Breast epithelium (tissue), 4 donors: ENCODE data around the gene PRSS48. TPM values are rescaled to one million over a fixed set of nuclear protein-coding genes. Genes with fewer than 3 reads are reported as not detected.
A peak's percentile ranks its signal among the peaks of the same experiment; 100 is the strongest.

ENCODE experiments used
- DNase-seq, 2 donors: peaks; one replicate each; pipeline ENCODE4 v3.0.0-alpha.2; 2019; ENCODE audit warnings: low spot score in 2 of 2
- H3K27ac ChIP-seq, 2 donors: fragments of 200-600 bp; sonication (generic) in 1 of 2; one replicate each; pipeline ENCODE4 v1.5.1; 2016 to 2019; ENCODE audit warnings: mild to moderate bottlenecking in 1 of 2
- H3K27me3 ChIP-seq, 2 donors: fragments of 200-600 bp; sonication (generic) in 1 of 2; one replicate each; pipeline versions ENCODE4 v1.5.1 to v1.6.0; 2017 to 2019; ENCODE audit warnings: control low read depth in 1 of 2, mild to moderate bottlenecking in 1 of 2
- H3K36me3 ChIP-seq: fragments of 200-600 bp; one replicate; pipeline ENCODE4 v1.5.1; 2019
- H3K4me1 ChIP-seq, 2 donors: fragments of 200-600 bp; sonication (generic); one replicate each; pipeline ENCODE4 v1.5.1; 2016 to 2019; ENCODE audit warnings: control low read depth in 1 of 2
- H3K4me3 ChIP-seq, 3 donors: fragments of 200-600 bp; sonication (generic); 1 replicate in 2 of 3; 2 replicates in 1 of 3; pipeline ENCODE4 v1.5.1; 2016 to 2019; ENCODE audit warnings: mild to moderate bottlenecking in 3 of 3, moderate library complexity in 2 of 3
- H3K9me3 ChIP-seq, 2 donors: fragments of 200-600 bp; sonication (generic) in 1 of 2; one replicate each; pipeline ENCODE4 v1.5.1; 2016 to 2019; ENCODE audit warnings: control low read depth in 1 of 2
- CTCF ChIP-seq, 3 donors: fragments of 450-650 bp; IDR thresholded peaks; one replicate each; pipeline ENCODE4 v1.5.1; 2016 to 2017; ENCODE audit warnings: antibody characterized with exemption in 3 of 3, mild to moderate bottlenecking in 3 of 3, moderate library complexity in 3 of 3
- POLR2A ChIP-seq: fragments of 450-650 bp; IDR thresholded peaks from one replicate; pipeline ENCODE4 v1.6.1; 2016; ENCODE audit warnings: antibody characterized with exemption, mild to moderate bottlenecking, moderate library complexity
- POLR2AphosphoS5 ChIP-seq, 3 donors: sonication (generic); formaldehyde crosslinking; IDR thresholded peaks; one replicate each; pipeline ENCODE4 v1.6.1; 2017; ENCODE audit warnings: antibody characterized with exemption in 3 of 3
- intact Hi-C: fragments of 100-400 bp; cut with DNase I; formaldehyde crosslinking; loops from one replicate; pipeline ENCODE4 v1.15.1; 2023; ENCODE audit warnings: low total_unique reads
- total RNA-seq, 3 donors: library from RNA; depleted of rRNA; stranded (reverse); fragments of >200 nt; gene quantifications; one replicate each; pipeline ENCODE4 v1.1.0, GENCODE V29; 2016

The PRSS48 gene, protein sequence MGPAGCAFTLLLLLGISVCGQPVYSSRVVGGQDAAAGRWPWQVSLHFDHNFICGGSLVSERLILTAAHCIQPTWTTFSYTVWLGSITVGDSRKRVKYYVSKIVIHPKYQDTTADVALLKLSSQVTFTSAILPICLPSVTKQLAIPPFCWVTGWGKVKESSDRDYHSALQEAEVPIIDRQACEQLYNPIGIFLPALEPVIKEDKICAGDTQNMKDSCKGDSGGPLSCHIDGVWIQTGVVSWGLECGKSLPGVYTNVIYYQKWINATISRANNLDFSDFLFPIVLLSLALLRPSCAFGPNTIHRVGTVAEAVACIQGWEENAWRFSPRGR
- not detected for total RNA-seq

DNA sequence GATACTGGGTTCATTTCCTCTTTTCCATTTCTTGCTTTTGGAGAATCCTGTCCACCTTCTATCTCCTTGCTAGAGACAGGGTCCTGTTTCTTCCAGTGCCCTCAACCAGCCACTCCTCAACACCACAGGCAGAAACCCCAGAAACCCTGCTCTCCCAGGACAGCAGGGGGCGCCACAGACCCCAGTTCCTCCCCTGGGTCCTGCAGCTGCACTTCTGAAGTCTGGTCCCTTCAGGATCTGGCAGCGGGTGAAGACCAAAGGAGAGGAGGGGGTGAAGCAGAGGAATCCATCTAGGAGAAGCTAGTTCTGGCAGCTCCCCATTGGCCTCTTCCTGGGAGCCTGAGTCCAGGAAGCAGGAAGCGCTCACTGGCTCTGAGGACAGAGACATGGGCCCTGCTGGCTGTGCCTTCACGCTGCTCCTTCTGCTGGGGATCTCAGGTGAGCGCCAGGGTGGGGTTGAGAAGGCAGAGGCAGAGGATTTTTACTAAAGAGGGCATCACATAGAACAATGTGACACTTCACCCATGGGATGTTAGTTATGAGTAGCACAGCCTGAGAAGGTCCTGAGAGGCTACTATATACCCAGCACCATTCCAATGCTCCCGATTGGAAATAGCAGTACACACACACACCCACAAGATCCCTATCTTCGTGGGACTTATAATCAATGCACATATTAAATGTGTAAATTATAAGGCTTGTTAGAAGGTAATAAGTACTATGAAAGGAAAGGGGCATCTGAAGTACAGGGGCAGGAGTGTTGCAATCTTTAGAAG is at the start of gene PRSS48:
Gene PRSS48, plus strand, starts transcription at position 375 of the 776 bp plus-strand sequence. Its CDS starts 12 bp downstream, at position 387.
- no peak for TF ChIP-seq POLR2AphosphoS5 (IDR thresholded peaks at IDR 0.05)
- no peak for TF ChIP-seq POLR2A
- peak in 2 of 3 donors; percentile 27 to 43 for TF ChIP-seq CTCF (IDR thresholded peaks at IDR 0.05)
- DNase-seq = no peak
- Histone ChIP-seq H3K27me3 (no peaks in the 10 kb centered on the region), H3K9me3 (no peaks in the 10 kb centered on the region), H3K27ac (no peak within 1 kb of the TSS), H3K36me3 (no peaks in the 10 kb centered on the region), H3K4me1 (no peaks in the 10 kb centered on the region), H3K4me3 (no peak within 1 kb of the TSS)
- intact Hi-C loops = no loop called here

DNA sequence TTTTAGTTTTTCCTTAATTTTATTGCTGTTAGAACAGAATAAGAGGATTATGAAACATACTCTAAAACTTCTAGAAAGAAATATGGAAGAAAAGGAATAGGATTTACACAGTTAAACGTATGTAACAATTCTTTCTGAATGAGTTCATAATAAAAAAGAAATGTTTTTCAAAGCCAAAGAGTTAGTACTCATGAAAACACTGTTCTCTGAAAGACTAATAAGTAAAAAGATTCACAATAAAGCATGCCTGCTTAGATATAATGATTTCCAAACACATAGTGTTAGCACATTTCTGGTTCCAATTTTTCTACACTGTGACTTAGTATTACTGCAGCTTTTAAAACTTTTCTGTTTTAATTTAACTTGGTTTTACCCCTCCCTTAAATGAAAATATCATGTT is 49.8 kb upstream of the PRSS48 start:
- DNase-seq = no peak
- no peaks in the 10 kb centered on the region for H3K27me3 ChIP-seq
- TF ChIP-seq POLR2AphosphoS5 (IDR thresholded peaks at IDR 0.05) = no peak
- TF ChIP-seq CTCF (IDR thresholded peaks at IDR 0.05) = no peak
- TF ChIP-seq POLR2A = no peak
- no peaks in the 10 kb centered on the region for H3K9me3 ChIP-seq
- peak overlapping the region; percentile 43 to 58 (median 52) for H3K4me3 ChIP-seq
- no peaks in the 10 kb centered on the region for H3K36me3 ChIP-seq
- intact Hi-C loops = no loop called here
- no peaks in the 10 kb centered on the region for H3K4me1 ChIP-seq
- H3K27ac ChIP-seq = peak overlapping the region; percentile 77 to 90

DNA sequence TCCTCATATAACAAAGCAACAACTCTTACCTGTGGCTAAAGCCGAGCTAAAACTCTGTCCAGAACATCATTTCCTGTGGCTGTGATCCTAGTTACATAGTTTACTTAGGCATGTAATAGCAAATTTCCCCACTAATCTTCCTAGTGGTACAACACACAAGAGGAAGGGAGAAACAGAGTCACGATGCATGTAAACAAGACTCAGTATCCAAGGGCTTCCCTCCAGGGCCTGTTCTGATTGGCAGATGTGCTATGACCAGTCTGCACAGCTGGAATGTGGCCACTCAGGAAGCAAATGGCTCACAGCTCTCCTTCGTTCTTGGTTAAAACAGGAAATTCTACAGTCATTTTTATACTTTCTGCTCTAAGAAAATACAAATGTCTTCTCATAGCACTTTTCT is 49.2 kb upstream of the PRSS48 start:
- Histone ChIP-seq H3K27me3 (no peaks in the 10 kb centered on the region), H3K4me3 (peak overlapping the region; percentile 43 to 58 (median 52)), H3K27ac (peak overlapping the region; percentile 77 to 90), H3K9me3 (no peaks in the 10 kb centered on the region), H3K36me3 (no peaks in the 10 kb centered on the region), H3K4me1 (no peaks in the 10 kb centered on the region)
- DNase-seq = peak in 1 of 2 donors; percentile 55
- intact Hi-C loops = no loop called here
- TF ChIP-seq POLR2AphosphoS5 (IDR thresholded peaks at IDR 0.05) (peak in 1 of 3 donors; percentile 49), POLR2A (no peak)

- intact Hi-C loops = no loop called here
- no peaks in the 10 kb centered on the region for H3K9me3 ChIP-seq
- H3K27ac ChIP-seq = peak overlapping the region; percentile 77 to 90
- H3K27me3 ChIP-seq = no peaks in the 10 kb centered on the region
- no peak for DNase-seq
- no peaks in the 10 kb centered on the region for H3K4me1 ChIP-seq
- H3K36me3 ChIP-seq = no peaks in the 10 kb centered on the region
- no peak for TF ChIP-seq CTCF (IDR thresholded peaks at IDR 0.05)
- no peak for TF ChIP-seq POLR2AphosphoS5 (IDR thresholded peaks at IDR 0.05)
- TF ChIP-seq POLR2A = no peak
- peak overlapping the region; percentile 43 to 58 (median 52) for H3K4me3 ChIP-seq
Measured at GRCh38 chr4:151228189-151229119, 48.5 kb upstream of the PRSS48 start.

DNA sequence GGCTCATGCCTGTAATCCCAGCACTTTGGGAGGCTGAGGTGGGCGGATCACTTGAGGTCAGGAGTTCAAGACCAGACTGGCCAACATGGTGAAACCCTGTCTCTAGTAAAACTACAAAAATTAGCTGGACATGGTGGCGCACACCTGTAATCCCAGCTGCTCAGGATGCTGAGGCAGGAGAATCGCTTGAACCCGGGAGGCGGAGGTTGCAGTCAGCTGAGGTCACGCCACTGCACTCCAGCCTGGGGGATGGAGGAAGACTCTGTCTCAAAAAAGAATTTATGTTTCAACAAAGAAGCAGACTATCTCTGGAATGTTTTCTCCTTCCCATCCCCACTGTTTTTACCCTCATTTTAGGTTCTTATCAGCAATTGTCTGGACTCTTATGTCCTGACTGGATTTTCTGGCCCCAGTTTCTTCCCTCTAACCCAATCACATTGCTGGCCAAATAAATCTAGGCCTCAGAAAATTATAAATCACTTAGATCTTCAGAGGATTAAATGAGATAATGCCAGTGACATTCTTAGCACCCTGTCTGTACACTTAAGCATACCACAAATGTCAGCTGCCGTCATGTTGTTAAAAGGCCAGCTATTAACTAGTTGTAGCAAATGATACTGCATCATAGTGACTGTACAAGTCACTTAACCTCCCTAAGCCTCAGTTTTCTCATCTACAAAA is 44.9 kb upstream of the PRSS48 start:
- TF ChIP-seq POLR2AphosphoS5 (IDR thresholded peaks at IDR 0.05) (no peak), POLR2A (no peak), CTCF (IDR thresholded peaks at IDR 0.05) (no peak)
- H3K36me3 ChIP-seq = no peaks in the 10 kb centered on the region
- H3K4me1 ChIP-seq = no peaks in the 10 kb centered on the region
- H3K27me3 ChIP-seq = no peaks in the 10 kb centered on the region
- no peaks in the 10 kb centered on the region for H3K9me3 ChIP-seq
- H3K27ac ChIP-seq = peak overlapping the region in 1 of 2 donors; percentile 58
- DNase-seq = no peak
- intact Hi-C loops = no loop called here
- H3K4me3 ChIP-seq = no peak overlapping the region
